H9 (cell line): ENCODE data around the gene DFFB. TPM values are rescaled to one million over a fixed set of nuclear protein-coding genes. Genes with fewer than 3 reads are reported as not detected.
A peak's percentile ranks its signal among the peaks of the same experiment; 100 is the strongest.

ENCODE experiments used
- DNase-seq: peaks from one replicate; pipeline ENCODE4 v3.0.0-alpha.2; 2017
- H2AFZ ChIP-seq: one replicate; pipeline ENCODE4 v1.6.1; 2013; ENCODE audit warnings: mild to moderate bottlenecking, low read length, control low read depth, moderate library complexity
- H2AK5ac ChIP-seq: 2 replicates; pipeline ENCODE4 v1.6.1; 2013; ENCODE audit warnings: low read length, control low read depth, mixed read lengths; ENCODE audit not compliant: insufficient read length
- H2BK120ac ChIP-seq: one replicate; pipeline ENCODE4 v1.6.1; 2013; ENCODE audit warnings: low read depth, mild to moderate bottlenecking, low read length, control low read depth, inconsistent platforms; ENCODE audit not compliant: poor library complexity, severe bottlenecking
- H2BK12ac ChIP-seq: 2 replicates; pipeline ENCODE4 v1.6.1; 2013; ENCODE audit warnings: low read length, control low read depth, mixed read lengths, low read depth; ENCODE audit not compliant: insufficient read length
- H2BK15ac ChIP-seq: 2 replicates; pipeline ENCODE4 v1.6.1; 2013; ENCODE audit warnings: low read depth, low read length, control low read depth
- H2BK20ac ChIP-seq: one replicate; pipeline ENCODE4 v1.6.1; 2013; ENCODE audit warnings: low read depth, mild to moderate bottlenecking, low read length, control low read depth, inconsistent platforms; ENCODE audit not compliant: poor library complexity, severe bottlenecking
- H2BK5ac ChIP-seq: 2 replicates; pipeline ENCODE4 v1.6.1; 2013; ENCODE audit warnings: low read length, control low read depth, mixed read lengths; ENCODE audit not compliant: insufficient read length
- H3K14ac ChIP-seq: 2 replicates; pipeline ENCODE4 v1.6.1; 2013; ENCODE audit warnings: low read length, control low read depth; ENCODE audit not compliant: insufficient read depth
- H3K18ac ChIP-seq: 2 replicates; pipeline ENCODE4 v1.6.1; 2013; ENCODE audit warnings: low read depth, mild to moderate bottlenecking, mixed read lengths, low read length, control low read depth; ENCODE audit not compliant: insufficient read length
- H3K23ac ChIP-seq: 2 replicates; pipeline ENCODE4 v1.6.1; 2013; ENCODE audit warnings: low read length, control low read depth, mixed read lengths, low read depth; ENCODE audit not compliant: insufficient read length
- H3K23me2 ChIP-seq: 2 replicates; pipeline ENCODE4 v1.6.1; 2013; ENCODE audit warnings: low read depth, mild to moderate bottlenecking, mixed read lengths, low read length, control low read depth; ENCODE audit not compliant: insufficient read length, poor library complexity, severe bottlenecking
- H3K27ac ChIP-seq: 2 replicates; pipeline ENCODE4 v1.5.1; 2013; ENCODE audit warnings: low read length, control low read depth, mixed read lengths, low read depth; ENCODE audit not compliant: insufficient read length
- H3K27me3 ChIP-seq: 2 replicates; pipeline ENCODE4 v1.6.1; 2013; ENCODE audit warnings: low read length, control low read depth, inconsistent platforms; ENCODE audit not compliant: insufficient read depth
- H3K4ac ChIP-seq: 2 replicates; pipeline ENCODE4 v1.6.1; 2013; ENCODE audit warnings: low read depth, mild to moderate bottlenecking, control low read depth, inconsistent platforms, low read length, moderate library complexity
- H3K4me1 ChIP-seq: 2 replicates; pipeline ENCODE4 v1.6.1; 2013; ENCODE audit warnings: low read length, control low read depth, inconsistent platforms; ENCODE audit not compliant: insufficient read depth
- H3K4me2 ChIP-seq: 2 replicates; pipeline ENCODE4 v1.6.1; 2013; ENCODE audit warnings: low read length, control low read depth, mixed read lengths; ENCODE audit not compliant: insufficient read length, insufficient read depth
- H3K56ac ChIP-seq: 2 replicates; pipeline ENCODE4 v1.6.1; 2013; ENCODE audit warnings: low read depth, mild to moderate bottlenecking, mixed read lengths, low read length, control low read depth; ENCODE audit not compliant: insufficient read length
- H3K79me1 ChIP-seq: 2 replicates; pipeline ENCODE4 v1.6.1; 2013; ENCODE audit warnings: low read depth, mild to moderate bottlenecking, moderate library complexity, low read length, control low read depth, inconsistent platforms; ENCODE audit not compliant: insufficient read depth, poor library complexity, severe bottlenecking
- H3K79me2 ChIP-seq: 2 replicates; pipeline ENCODE4 v1.6.1; 2013; ENCODE audit warnings: low read length, control low read depth, inconsistent platforms; ENCODE audit not compliant: insufficient read depth
- H3K9ac ChIP-seq: 2 replicates; pipeline ENCODE4 v1.6.1; 2013; ENCODE audit warnings: low read length, control low read depth, mixed read lengths; ENCODE audit not compliant: insufficient read length; ENCODE audit errors: extremely low read depth
- H3K9me3 ChIP-seq: one replicate; pipeline ENCODE4 v1.6.1; 2013; ENCODE audit warnings: low read depth, low read length, inconsistent platforms; ENCODE audit not compliant: control insufficient read depth
- H3T11ph ChIP-seq: one replicate; pipeline ENCODE4 v1.6.1; 2013; ENCODE audit warnings: mild to moderate bottlenecking, low read length, control low read depth, inconsistent platforms
- H4K20me1 ChIP-seq: one replicate; pipeline ENCODE4 v1.6.1; 2013; ENCODE audit not compliant: control insufficient read depth, insufficient read length, insufficient read depth
- H4K5ac ChIP-seq: 2 replicates; pipeline ENCODE4 v1.6.1; 2013; ENCODE audit warnings: low read depth, mild to moderate bottlenecking, mixed read lengths, low read length, control low read depth; ENCODE audit not compliant: insufficient read length
- H4K8ac ChIP-seq: replicated peaks from 2 replicates; pipeline ENCODE4 v1.6.1; 2013; ENCODE audit warnings: low read length, control low read depth, mixed read lengths, low read depth; ENCODE audit not compliant: insufficient read length
- H4K91ac ChIP-seq: 2 replicates; pipeline ENCODE4 v1.6.1; 2013; ENCODE audit warnings: low read depth, mild to moderate bottlenecking, moderate library complexity, mixed read lengths, low read length, control low read depth; ENCODE audit not compliant: insufficient read length
- H3K27ac Mint-ChIP-seq, 3 experiments: 2 replicates in 2 of 3; 3 replicates in 1 of 3; pipeline ENCODE4 v1.8.0; 2020 to 2021; ENCODE audit warnings: mixed read lengths in 3 of 3, mild to moderate bottlenecking in 1 of 3, moderate library complexity in 1 of 3
- H3K27me3 Mint-ChIP-seq: 2 replicates; pipeline ENCODE4 v1.8.0; 2021; ENCODE audit warnings: low read depth, mild to moderate bottlenecking, moderate library complexity, mixed read lengths
- H3K36me3 Mint-ChIP-seq, 3 experiments: 2 replicates in 2 of 3; 3 replicates in 1 of 3; pipeline ENCODE4 v1.8.0; 2020 to 2021; ENCODE audit warnings: low read depth in 3 of 3, mixed read lengths in 3 of 3; ENCODE audit not compliant: insufficient read depth in 1 of 3
- H3K4me1 Mint-ChIP-seq, 2 experiments: 2 replicates each; pipeline ENCODE4 v1.8.0; 2020; ENCODE audit warnings: mixed read lengths in 2 of 2
- H3K4me3 Mint-ChIP-seq, 2 experiments: 2 replicates in 1 of 2; 3 replicates in 1 of 2; pipeline ENCODE4 v1.8.0; 2020 to 2021; ENCODE audit warnings: mild to moderate bottlenecking in 2 of 2, mixed read lengths in 2 of 2, moderate library complexity in 1 of 2
- H3K9me3 Mint-ChIP-seq, 2 experiments: 2 replicates in 1 of 2; 3 replicates in 1 of 2; pipeline ENCODE4 v1.8.0; 2020; ENCODE audit warnings: mild to moderate bottlenecking in 2 of 2, mixed read lengths in 2 of 2, moderate library complexity in 1 of 2
- CTCF ChIP-seq: fragments of 200-600 bp; sonication (generic); conservative IDR thresholded peaks from 3 replicates; pipeline ENCODE4 v1.8.0; 2021; ENCODE audit warnings: antibody characterized with exemption, mild to moderate bottlenecking
- WGBS: extraction: QIAGEN DNeasy Blood & Tissue Kit; methylation state at CpG from one replicate; pipeline ENCODE4 v1.1.7; 2013; ENCODE audit warnings: missing lambda C conversion rate, low lambda C conversion rate, mixed read lengths; ENCODE audit not compliant: insufficient read length; ENCODE audit errors: extremely low coverage; 5-methylcytosine and 5-hydroxymethylcytosine counted together
- total RNA-seq: library from RNA; stranded (reverse); gene quantifications from 2 replicates; pipeline ENCODE4 v1.2.1, GENCODE V29; 2021

The DFFB gene
- total RNA-seq, 1 experiment from 2014 or later, result 9.7 TPM

- H3K4me3 Mint-ChIP-seq, result peak overlapping the region; percentile 84 to 95
- Histone ChIP-seq H3K4me2 (peak overlapping the region; percentile 93), H2BK12ac (no peak overlapping the region), H3K79me2 (peaks cover 32% of the 10 kb centered on the region; the same call in 1 of the 2 replicates), H2AFZ (no peak overlapping the region), H3K9ac (peak overlapping the region; percentile 48), H3T11ph (no peak overlapping the region), H2BK20ac (no peak overlapping the region), H2AK5ac (no peak overlapping the region), H3K4me1 (no peaks in the 10 kb centered on the region), H3K79me1 (peaks cover 11% of the 10 kb centered on the region), H3K4ac (no peak overlapping the region), H2BK120ac (no peak overlapping the region), H4K8ac (no peak overlapping the region), H3K56ac (no peak overlapping the region), H3K18ac (peak overlapping the region; percentile 52), H3K27me3 (no peaks in the 10 kb centered on the region), H2BK5ac (no peak overlapping the region), H2BK15ac (no peak overlapping the region), H3K9me3 (no peaks in the 10 kb centered on the region), H4K5ac (no peak overlapping the region), H3K23ac (no peak overlapping the region), H3K14ac (peak overlapping the region; percentile 36; the same call in 1 of the 2 replicates), H3K23me2 (peaks cover 7% of the 10 kb centered on the region), H3K27ac (peak overlapping the region; percentile 86), H4K91ac (no peak overlapping the region), H4K20me1 (no peaks in the 10 kb centered on the region)
- H3K4me1 Mint-ChIP-seq, result peaks cover 26 to 33% of the 10 kb centered on the region in 2 experiments
- H3K27me3 Mint-ChIP-seq, result no peaks in the 10 kb centered on the region
- WGBS, result no CpG with 5 or more reads among the region's 26 CpGs
- TF ChIP-seq CTCF, result peak; percentile 39; the same call in 1 of the 3 replicates
- H3K27ac Mint-ChIP-seq, result peak overlapping the region; percentile 94 to 100 (median 99); a peak in 3 of 7 replicates
- peaks cover 8 to 27% (median 10%) of the 10 kb centered on the region in 3 experiments for H3K36me3 Mint-ChIP-seq
- H3K9me3 Mint-ChIP-seq, result peaks cover 13 to 15% of the 10 kb centered on the region in 2 experiments
- no peak for DNase-seq
Observed at GRCh38 chr1:3899754-3900149, 42.5 kb downstream of the DFFB start.
